Astrocyte of the cerebellum (primary cell): ENCODE data around the gene OR2Y1.
A peak's percentile ranks its signal among the peaks of the same experiment; 100 is the strongest.
"Not testable (repeated sequence)": the region's sequence is repeated elsewhere in the genome, so short reads cannot be mapped to it uniquely, and the experiment has no call there.

Source experiments
- DNase-seq: peaks from one replicate; pipeline ENCODE4 v3.0.0-alpha.2; 2011; ENCODE audit warnings: low read depth
- H3K4me3 ChIP-seq: 2 replicates; pipeline ENCODE4 v1.5.1; 2011; ENCODE audit warnings: mild to moderate bottlenecking, low read depth, low read length, moderate library complexity
- CTCF ChIP-seq: IDR thresholded peaks from 2 replicates; pipeline ENCODE4 v1.5.1; 2012; ENCODE audit warnings: low read length, low read depth, moderate library complexity, mild to moderate bottlenecking; ENCODE audit errors: missing control alignments
- in situ Hi-C: cut with HindIII; loops from 2 replicates; pipeline ENCODE4 v1.10.0; 2017; ENCODE audit warnings: low sequenced_read_pairs

The OR2Y1 gene

GRCh38 chr5:180739958-180740357 lies at the start of gene OR2Y1:
OR2Y1 (minus strand) TSS chr5:180740058; CDS start chr5:180740058, 0 bp downstream.
- no peak for DNase-seq
- no peak within 1 kb of the TSS for H3K4me3 ChIP-seq
- TF ChIP-seq CTCF: no peak
- in situ Hi-C loops: no loop called here

- not testable (repeated sequence) for H3K4me3 ChIP-seq, DNase-seq
- in situ Hi-C loops: loop anchor here (10.0 kb wide), 1 partner anchor 406 kb away; no protein-coding TSS in a partner anchor
These were observed 49.0 kb upstream of the OR2Y1 start for GRCh38 chr5:180788651-180789410.

- no peak for DNase-seq
- in situ Hi-C loops: loop anchor here (10.0 kb wide), 1 partner anchor 407 kb away; no protein-coding TSS in a partner anchor
- H3K4me3 ChIP-seq: no peak overlapping the region
- no peak for TF ChIP-seq CTCF
These were observed 48.0 kb upstream of the OR2Y1 start for GRCh38 chr5:180787711-180788431.

- in situ Hi-C loops: loop anchor here (10.0 kb wide), 1 partner anchor 408 kb away; no protein-coding TSS in a partner anchor
- DNase-seq: no peak
- H3K4me3 ChIP-seq: no peak overlapping the region
- no peak for TF ChIP-seq CTCF
These were observed 46.9 kb upstream of the OR2Y1 start for GRCh38 chr5:180786531-180787398.

GRCh38 chr5:180785794-180786221 lies 46.0 kb upstream of the OR2Y1 start:
- in situ Hi-C loops: loop anchor here (10.0 kb wide), 1 partner anchor 409 kb away; no protein-coding TSS in a partner anchor
- TF ChIP-seq CTCF: no peak
- H3K4me3 ChIP-seq: no peak overlapping the region
- DNase-seq: peak; percentile 64

GRCh38 chr5:180785121-180785781 lies 45.4 kb upstream of the OR2Y1 start:
- DNase-seq: no peak
- in situ Hi-C loops: loop anchor here (10.0 kb wide), 1 partner anchor 410 kb away; no protein-coding TSS in a partner anchor
- H3K4me3 ChIP-seq: no peak overlapping the region
- TF ChIP-seq CTCF: no peak
